H1 (cell line): ENCODE measurements around the gene AP3B2. TPM values are rescaled to one million over a fixed set of nuclear protein-coding genes. Genes with fewer than 3 reads are reported as not detected.

Source experiments
- CTCF ChIA-PET: fragments of 300-600 bp; sonication (Branson Sonifier 250); formaldehyde crosslinking; loops from one replicate; lab custom pipeline; 2021; ENCODE audit not compliant: partially characterized antibody; lab: Charles Lee
- POLR2A ChIA-PET: fragments of 300-600 bp; sonication (Branson Sonifier 250); formaldehyde crosslinking; loops from one replicate; lab custom pipeline; 2021; ENCODE audit warnings: inconsistent platforms; ENCODE audit not compliant: partially characterized antibody; lab: Charles Lee
- DNase-seq, 2 experiments: peaks; one replicate each; pipeline versions ENCODE4 v3.0.0 to v3.0.0-alpha.2; 2010 to 2022; ENCODE audit warnings: low spot score in 2 of 2, low read depth in 1 of 2, mixed read lengths in 1 of 2
- FAIRE-seq: peaks from 2 replicates; lab custom pipeline; 2011; peaks lifted over from hg19 to GRCh38; lab: Jason Lieb, UNC
- H2AFZ ChIP-seq: 2 replicates; pipeline ENCODE4 v1.8.1; 2012; ENCODE audit warnings: low read length, inconsistent platforms
- H2AK5ac ChIP-seq: 2 replicates; pipeline ENCODE4 v1.6.1; 2013; ENCODE audit warnings: low read depth, low read length
- H2BK120ac ChIP-seq: replicated peaks from 2 replicates; pipeline ENCODE3; 2013; ENCODE audit warnings: low read depth, low read length, inconsistent platforms
- H2BK12ac ChIP-seq: 2 replicates; pipeline ENCODE4 v1.6.1; 2013; ENCODE audit warnings: low read depth, low read length
- H2BK15ac ChIP-seq: 2 replicates; pipeline ENCODE4 v1.6.1; 2013; ENCODE audit warnings: low read length
- H2BK20ac ChIP-seq: 2 replicates; pipeline ENCODE4 v1.6.1; 2013; ENCODE audit warnings: low read length
- H2BK5ac ChIP-seq: 2 replicates; pipeline ENCODE4 v1.6.1; 2013; ENCODE audit warnings: low read depth, low read length
- H3K14ac ChIP-seq: 2 replicates; pipeline ENCODE4 v1.6.1; 2013; ENCODE audit warnings: inconsistent platforms; ENCODE audit not compliant: insufficient read length
- H3K18ac ChIP-seq: 2 replicates; pipeline ENCODE4 v1.6.1; 2013; ENCODE audit warnings: low read length; ENCODE audit errors: extremely low read depth
- H3K23ac ChIP-seq: 2 replicates; pipeline ENCODE4 v1.6.1; 2013; ENCODE audit warnings: inconsistent platforms; ENCODE audit not compliant: insufficient read length
- H3K23me2 ChIP-seq: 2 replicates; pipeline ENCODE4 v1.6.1; 2013; ENCODE audit warnings: low read depth, low read length
- H3K27ac ChIP-seq: 2 replicates; pipeline ENCODE4 v1.6.1; 2011; ENCODE audit warnings: low read depth, low read length, inconsistent platforms
- H3K27me3 ChIP-seq, 4 experiments: replicated peaks in 1 of 4; 1 replicate in 1 of 4; 2 replicates in 3 of 4; pipeline versions ENCODE4 v1.6.1 to v1.8.1; 2011 to 2013; ENCODE audit warnings: low read length in 3 of 4, mild to moderate bottlenecking in 3 of 4, inconsistent platforms in 2 of 4, mixed read lengths in 2 of 4, moderate library complexity in 1 of 4; ENCODE audit not compliant: control insufficient read depth in 3 of 4, insufficient read depth in 3 of 4; ENCODE audit errors: extremely low read depth in 1 of 4
- H3K36me3 ChIP-seq, 4 experiments: 2 replicates each; pipeline versions ENCODE4 v1.6.1 to v1.8.1; 2011 to 2013; ENCODE audit warnings: mild to moderate bottlenecking in 4 of 4, low read length in 3 of 4, moderate library complexity in 2 of 4, control low read depth in 1 of 4, inconsistent platforms in 1 of 4; ENCODE audit not compliant: insufficient read depth in 4 of 4, control insufficient read depth in 2 of 4
- H3K4ac ChIP-seq: replicated peaks from 2 replicates; pipeline ENCODE3; 2013; ENCODE audit warnings: low read length, low read depth, mixed read lengths, inconsistent platforms; ENCODE audit not compliant: insufficient read length
- H3K4me1 ChIP-seq, 4 experiments: replicated peaks in 1 of 4; 1 replicate in 1 of 4; 2 replicates in 3 of 4; pipeline versions ENCODE4 v1.6.1 to v1.8.1; 2011 to 2013; ENCODE audit warnings: low read length in 3 of 4, inconsistent platforms in 2 of 4, mixed read lengths in 1 of 4; ENCODE audit not compliant: insufficient read depth in 4 of 4, control insufficient read depth in 3 of 4
- H3K4me2 ChIP-seq, 2 experiments: 2 replicates each; pipeline versions ENCODE4 v1.6.1 to v1.8.1; 2011 to 2013; ENCODE audit warnings: low read depth in 2 of 2, low read length in 2 of 2, control low read depth in 1 of 2, inconsistent platforms in 1 of 2, mild to moderate bottlenecking in 1 of 2; ENCODE audit not compliant: insufficient read depth in 1 of 2
- H3K4me3 ChIP-seq, 4 experiments: fragments of 200-600, 300-600 bp in 1 of 4; sonication (generic), shearing (Covaris generic), sonication (Bioruptor Twin) in 1 of 4; 2 replicates each; pipeline versions ENCODE4 v1.5.1 to v1.8.1; 2011 to 2016; ENCODE audit warnings: low read length in 4 of 4, low read depth in 3 of 4, control low read depth in 2 of 4, inconsistent platforms in 2 of 4, mild to moderate bottlenecking in 2 of 4, mixed read lengths in 1 of 4, moderate library complexity in 1 of 4; ENCODE audit not compliant: insufficient read depth in 2 of 4; ENCODE audit errors: extremely low read depth in 1 of 4
- H3K56ac ChIP-seq: replicated peaks from 2 replicates; pipeline ENCODE3; 2013; ENCODE audit warnings: low read depth, mild to moderate bottlenecking, mixed read lengths, low read length, inconsistent platforms; ENCODE audit not compliant: insufficient read length
- H3K79me1 ChIP-seq: 2 replicates; pipeline ENCODE4 v1.6.1; 2013; ENCODE audit warnings: low read depth, low read length, control low read depth
- H3K79me2 ChIP-seq, 2 experiments: 2 replicates each; pipeline versions ENCODE4 v1.6.1 to v1.8.1; 2012 to 2013; ENCODE audit warnings: low read length in 2 of 2, mild to moderate bottlenecking in 2 of 2, inconsistent platforms in 1 of 2; ENCODE audit not compliant: insufficient read depth in 2 of 2, control insufficient read depth in 1 of 2
- H3K9ac ChIP-seq, 4 experiments: replicated peaks in 1 of 4; 1 replicate in 1 of 4; 2 replicates in 3 of 4; pipeline versions ENCODE4 v1.6.1 to v1.8.1; 2011 to 2013; ENCODE audit warnings: low read depth in 3 of 4, low read length in 3 of 4, control low read depth in 2 of 4, mild to moderate bottlenecking in 2 of 4, moderate library complexity in 2 of 4, inconsistent platforms in 1 of 4; ENCODE audit errors: extremely low read depth in 1 of 4
- H3K9me3 ChIP-seq, 2 experiments: 2 replicates each; pipeline versions ENCODE4 v1.6.1 to v1.8.1; 2012 to 2013; ENCODE audit warnings: mild to moderate bottlenecking in 2 of 2, moderate library complexity in 2 of 2, control low read depth in 1 of 2, inconsistent platforms in 1 of 2, low read depth in 1 of 2, low read length in 1 of 2, mixed read lengths in 1 of 2; ENCODE audit not compliant: insufficient read depth in 2 of 2
- H4K20me1 ChIP-seq, 2 experiments: replicated peaks in 1 of 2; 2 replicates each; pipeline versions ENCODE3 to v1.8.1; 2011 to 2013; ENCODE audit warnings: inconsistent platforms in 2 of 2, low read length in 2 of 2, mild to moderate bottlenecking in 1 of 2; ENCODE audit not compliant: insufficient read depth in 2 of 2, control insufficient read depth in 1 of 2
- H4K5ac ChIP-seq: 2 replicates; pipeline ENCODE4 v1.6.1; 2013; ENCODE audit warnings: low read length, low read depth, mixed read lengths, inconsistent platforms; ENCODE audit not compliant: insufficient read length
- H4K8ac ChIP-seq: 2 replicates; pipeline ENCODE4 v1.8.0; 2013; ENCODE audit warnings: mild to moderate bottlenecking, moderate library complexity, low read length, inconsistent platforms; ENCODE audit not compliant: insufficient read depth; ENCODE audit errors: extremely low read depth
- H4K91ac ChIP-seq: replicated peaks from 2 replicates; pipeline ENCODE3; 2013; ENCODE audit warnings: low read length, mixed read lengths, inconsistent platforms; ENCODE audit not compliant: insufficient read length
- HDAC2 ChIP-seq, 2 experiments: fragments of 300-600 bp in 1 of 2; sonication (generic) in 1 of 2; IDR thresholded peaks; 2 replicates each; pipeline ENCODE4 v1.6.1; 2011 to 2012; ENCODE audit warnings: low read depth in 2 of 2, low read length in 2 of 2, mild to moderate bottlenecking in 2 of 2, moderate library complexity in 2 of 2, borderline replicate concordance in 1 of 2, inconsistent platforms in 1 of 2
- PHF8 ChIP-seq: fragments of 200-600 bp; sonication (generic); conservative IDR thresholded peaks from 2 replicates; pipeline ENCODE4 v1.7.1; 2012; ENCODE audit warnings: low read depth, mild to moderate bottlenecking, inconsistent platforms, low read length, moderate library complexity
- POLR2AphosphoS5 ChIP-seq: IDR thresholded peaks from 2 replicates; pipeline ENCODE4 v1.6.1; 2011; ENCODE audit warnings: low read depth, low read length
- SAP30 ChIP-seq: fragments of 300-600 bp; sonication (generic); IDR thresholded peaks from 2 replicates; pipeline ENCODE4 v1.7.1; 2012; ENCODE audit warnings: low read length, moderate library complexity, mild to moderate bottlenecking, inconsistent platforms; ENCODE audit not compliant: insufficient read depth, insufficient replicate concordance
- TAF7 ChIP-seq: optimal IDR thresholded peaks from 2 replicates; pipeline ENCODE3; 2011; ENCODE audit warnings: low read depth, mild to moderate bottlenecking, inconsistent platforms, low read length, moderate library complexity, borderline replicate concordance
- TEAD4 ChIP-seq: IDR thresholded peaks from 2 replicates; pipeline ENCODE4 v1.6.1; 2012; ENCODE audit warnings: low read depth, low read length, inconsistent platforms, mixed read lengths
- ZNF274 ChIP-seq: IDR thresholded peaks from 2 replicates; pipeline ENCODE4 v1.7.0; 2012; ENCODE audit warnings: low read length, borderline replicate concordance; ENCODE audit errors: extremely low read depth
- WGBS, 2 experiments: shearing (Covaris generic) in 1 of 2; methylation state at CpG; one replicate each; pipeline versions ENCODE4 v1.1.6 to v1.1.7; 2013 to 2015; ENCODE audit warnings: low lambda C conversion rate in 2 of 2, mixed read lengths in 2 of 2, inconsistent platforms in 1 of 2, low coverage in 1 of 2, missing lambda C conversion rate in 1 of 2; ENCODE audit not compliant: insufficient replicate concordance in 2 of 2, insufficient coverage in 1 of 2, insufficient read length in 1 of 2; ENCODE audit errors: extremely low coverage in 1 of 2, missing lambda C conversion rate in 1 of 2; 5-methylcytosine and 5-hydroxymethylcytosine counted together
- polyA plus RNA-seq, 7 experiments: library from polyadenylated mRNA; depleted of rRNA in 3 of 7; stranded (reverse) in 5 of 7; unstranded in 2 of 7; fragments of >200 nt in 5 of 7; fragments of 200-250 nt in 2 of 7; gene quantifications; 1 replicate in 5 of 7; 2 replicates in 1 of 7; 4 replicates in 1 of 7; pipeline versions ENCODE4 v1.2.1 to v1.2.3, GENCODE V29; 2011 to 2013; ENCODE audit warnings: missing spikeins in 2 of 7, mixed read lengths in 2 of 7
- total RNA-seq: library from RNA; stranded (reverse); fragmentation: NEBNext Ultra II Directional; extraction: Animal tissue kit (Norgen Biotek cat#: 25700); gene quantifications from 2 replicates; pipeline ENCODE4 v1.2.1, GENCODE V29; 2021
- TF ChIP-seq, protein P1 (sequence below): IDR thresholded peaks from 2 replicates; pipeline ENCODE4 v1.6.1; 2011; ENCODE audit warnings: low read length, improper control_type of control experiment

AP3B2 gene
- total and polyA plus RNA-seq, 2 of the 8 experiments (the other 6 are each of a cell fraction or from before 2014, with no cell fraction given) = 21.8 to 25.7 TPM

DNA sequence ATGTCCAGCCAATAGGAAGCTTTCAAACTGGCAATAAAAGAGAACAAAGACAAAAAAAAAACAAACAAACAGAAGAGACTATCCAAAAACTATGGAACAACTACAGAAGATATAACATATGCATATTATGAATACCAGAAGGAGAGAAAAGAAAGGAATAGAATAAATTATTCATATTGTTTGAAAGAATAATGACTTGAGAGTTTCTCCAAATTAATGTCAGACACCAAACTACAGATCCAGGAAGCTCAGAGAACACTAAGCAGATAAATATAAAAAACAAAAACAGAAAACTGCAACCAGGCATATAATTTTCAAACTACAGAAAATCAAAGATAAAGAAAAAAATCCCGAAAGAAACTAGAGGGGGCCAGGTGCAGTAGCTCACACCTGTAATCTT is 34.1 kb upstream of the AP3B2 start:
- no peaks in the 10 kb centered on the region for H3K4me1 ChIP-seq
- H4K91ac ChIP-seq = no peak overlapping the region
- no peak overlapping the region for H2BK12ac ChIP-seq
- no peak overlapping the region for H3K56ac ChIP-seq
- no peak overlapping the region for H4K8ac ChIP-seq
- H3K23ac ChIP-seq = no peak overlapping the region
- H2BK20ac ChIP-seq = no peak overlapping the region
- WGBS, 2 experiments = 95% methylated on average over 1 of the region's 1 CpG; no CpG with 5 or more reads in 1 of the 2 experiments
- no peaks in the 10 kb centered on the region for H3K36me3 ChIP-seq
- H3K18ac ChIP-seq = no peak overlapping the region
- ChIA-PET CTCF (no interaction called here), POLR2A (interaction anchor here (0.7 kb wide), 1 partner anchor 49 kb away, joined by 4 read pairs; no protein-coding TSS in a partner anchor)
- no peaks in the 10 kb centered on the region for H3K23me2 ChIP-seq
- H4K20me1 ChIP-seq = no peaks in the 10 kb centered on the region
- DNase-seq (no peak), FAIRE-seq (no peak)
- H3K27me3 ChIP-seq = no peaks in the 10 kb centered on the region
- H3K27ac ChIP-seq = no peak overlapping the region
- TF ChIP-seq, protein P1, sequence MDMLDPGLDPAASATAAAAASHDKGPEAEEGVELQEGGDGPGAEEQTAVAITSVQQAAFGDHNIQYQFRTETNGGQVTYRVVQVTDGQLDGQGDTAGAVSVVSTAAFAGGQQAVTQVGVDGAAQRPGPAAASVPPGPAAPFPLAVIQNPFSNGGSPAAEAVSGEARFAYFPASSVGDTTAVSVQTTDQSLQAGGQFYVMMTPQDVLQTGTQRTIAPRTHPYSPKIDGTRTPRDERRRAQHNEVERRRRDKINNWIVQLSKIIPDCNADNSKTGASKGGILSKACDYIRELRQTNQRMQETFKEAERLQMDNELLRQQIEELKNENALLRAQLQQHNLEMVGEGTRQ = no peak
- TF ChIP-seq TEAD4 (no peak), HDAC2 (IDR thresholded peaks at IDR 0.05; ENCODE audit: borderline replicate concordance in 1 of 2, low read depth in 2 of 2, low read length in 2 of 2) (no peak), ZNF274 (no peak), SAP30 (no peak), TAF7 (no peak), PHF8 (no peak), POLR2AphosphoS5 (no peak)
- H2BK5ac ChIP-seq = no peak overlapping the region
- H3K79me1 ChIP-seq = no peaks in the 10 kb centered on the region
- H2AFZ ChIP-seq = no peak overlapping the region
- H2BK120ac ChIP-seq = no peak overlapping the region
- no peak overlapping the region for H3K4me3 ChIP-seq
- no peaks in the 10 kb centered on the region for H3K79me2 ChIP-seq
- no peak overlapping the region for H4K5ac ChIP-seq
- H3K4ac ChIP-seq = no peak overlapping the region
- H2BK15ac ChIP-seq = no peak overlapping the region
- H3K14ac ChIP-seq = no peak overlapping the region
- H3K9me3 ChIP-seq = no peaks in the 10 kb centered on the region
- H3K9ac ChIP-seq = no peak overlapping the region
- H2AK5ac ChIP-seq = no peak overlapping the region
- H3K4me2 ChIP-seq = no peak overlapping the region
